ENCODE results near the gene MICALL1.

The MICALL1 gene

DNA sequence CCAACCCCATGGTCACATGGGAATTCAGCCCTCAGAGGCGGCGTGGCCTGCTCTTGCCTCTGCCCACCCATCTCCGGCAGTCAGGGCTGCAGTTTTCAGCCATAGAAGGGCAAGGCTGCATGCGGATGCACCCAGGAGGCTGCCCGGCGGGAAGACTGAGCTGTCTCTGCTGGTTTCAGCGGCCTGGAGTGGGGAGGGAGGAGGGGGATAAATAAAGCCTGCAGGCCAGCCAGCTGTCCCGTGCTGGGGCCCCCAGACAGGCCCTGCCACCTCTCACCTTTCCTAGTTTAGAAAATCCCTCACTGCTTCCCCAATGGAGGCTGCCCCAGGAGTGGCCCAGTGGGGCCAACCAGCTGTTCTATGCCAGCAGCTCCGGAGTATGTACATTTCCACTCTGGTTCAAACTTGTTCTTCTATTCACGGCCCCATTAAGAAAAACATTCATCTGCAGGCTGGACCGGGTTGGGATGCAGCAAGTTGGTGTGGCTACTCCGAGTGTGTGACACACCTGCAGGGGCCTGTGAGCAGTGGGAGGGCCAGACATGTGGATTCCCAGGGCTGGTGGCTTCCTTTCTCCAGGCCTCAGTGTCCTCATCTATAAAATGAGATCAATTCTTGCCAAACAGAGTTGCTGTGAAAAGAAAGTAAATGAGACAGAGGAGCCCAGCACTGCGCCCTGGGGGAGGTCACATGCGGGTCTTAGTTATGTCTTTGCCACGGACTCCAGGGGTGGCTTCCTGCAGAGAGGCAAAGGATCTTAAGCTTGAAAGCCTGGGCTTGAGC is 5.0 kb downstream of the MICALL1 start:
- TF ChIP-seq, protein P1, sequence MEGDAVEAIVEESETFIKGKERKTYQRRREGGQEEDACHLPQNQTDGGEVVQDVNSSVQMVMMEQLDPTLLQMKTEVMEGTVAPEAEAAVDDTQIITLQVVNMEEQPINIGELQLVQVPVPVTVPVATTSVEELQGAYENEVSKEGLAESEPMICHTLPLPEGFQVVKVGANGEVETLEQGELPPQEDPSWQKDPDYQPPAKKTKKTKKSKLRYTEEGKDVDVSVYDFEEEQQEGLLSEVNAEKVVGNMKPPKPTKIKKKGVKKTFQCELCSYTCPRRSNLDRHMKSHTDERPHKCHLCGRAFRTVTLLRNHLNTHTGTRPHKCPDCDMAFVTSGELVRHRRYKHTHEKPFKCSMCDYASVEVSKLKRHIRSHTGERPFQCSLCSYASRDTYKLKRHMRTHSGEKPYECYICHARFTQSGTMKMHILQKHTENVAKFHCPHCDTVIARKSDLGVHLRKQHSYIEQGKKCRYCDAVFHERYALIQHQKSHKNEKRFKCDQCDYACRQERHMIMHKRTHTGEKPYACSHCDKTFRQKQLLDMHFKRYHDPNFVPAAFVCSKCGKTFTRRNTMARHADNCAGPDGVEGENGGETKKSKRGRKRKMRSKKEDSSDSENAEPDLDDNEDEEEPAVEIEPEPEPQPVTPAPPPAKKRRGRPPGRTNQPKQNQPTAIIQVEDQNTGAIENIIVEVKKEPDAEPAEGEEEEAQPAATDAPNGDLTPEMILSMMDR (IDR thresholded peaks at IDR 0.05): no peak

DNA sequence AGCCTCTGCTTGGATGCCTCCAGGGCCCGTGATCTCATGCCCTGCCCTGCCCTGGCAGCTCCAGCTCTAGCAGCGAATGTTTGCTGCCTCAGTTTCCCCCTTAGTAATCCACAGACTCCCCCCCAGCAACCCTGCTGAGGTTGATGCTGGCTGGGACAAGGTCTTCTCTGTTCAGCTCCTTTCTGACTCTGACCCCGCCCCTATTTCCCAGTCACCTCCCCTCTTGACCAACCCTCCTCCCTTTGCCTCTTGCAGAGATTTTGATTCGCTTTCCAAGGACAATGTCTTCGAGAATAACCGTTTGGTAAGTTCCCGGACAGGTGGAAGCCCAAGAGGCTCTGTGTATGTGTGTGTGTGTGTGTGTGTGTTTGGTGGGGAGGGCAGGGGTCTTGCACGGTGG is 5.6 kb downstream of the MICALL1 start:
- TF ChIP-seq, protein P1 (IDR thresholded peaks at IDR 0.05): no peak

DNA sequence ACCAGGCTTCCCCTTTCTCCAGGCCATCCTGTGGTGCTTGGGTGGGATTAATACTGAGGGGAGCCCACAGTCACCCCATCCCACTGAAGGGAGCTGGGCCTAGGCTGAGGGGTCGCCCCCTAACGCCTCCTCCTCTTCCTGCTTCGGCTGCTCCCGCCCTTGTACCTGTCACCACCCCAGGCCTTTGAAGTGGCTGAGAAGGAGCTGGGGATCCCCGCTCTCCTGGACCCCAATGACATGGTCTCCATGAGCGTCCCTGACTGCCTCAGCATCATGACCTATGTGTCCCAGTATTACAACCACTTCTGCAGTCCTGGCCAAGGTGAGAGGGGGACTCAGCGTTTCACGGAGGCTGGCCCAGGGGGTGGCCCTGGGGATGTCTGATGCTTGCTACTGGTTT is 6.1 kb downstream of the MICALL1 start:
- TF ChIP-seq, protein P1 (IDR thresholded peaks at IDR 0.05): no peak

DNA sequence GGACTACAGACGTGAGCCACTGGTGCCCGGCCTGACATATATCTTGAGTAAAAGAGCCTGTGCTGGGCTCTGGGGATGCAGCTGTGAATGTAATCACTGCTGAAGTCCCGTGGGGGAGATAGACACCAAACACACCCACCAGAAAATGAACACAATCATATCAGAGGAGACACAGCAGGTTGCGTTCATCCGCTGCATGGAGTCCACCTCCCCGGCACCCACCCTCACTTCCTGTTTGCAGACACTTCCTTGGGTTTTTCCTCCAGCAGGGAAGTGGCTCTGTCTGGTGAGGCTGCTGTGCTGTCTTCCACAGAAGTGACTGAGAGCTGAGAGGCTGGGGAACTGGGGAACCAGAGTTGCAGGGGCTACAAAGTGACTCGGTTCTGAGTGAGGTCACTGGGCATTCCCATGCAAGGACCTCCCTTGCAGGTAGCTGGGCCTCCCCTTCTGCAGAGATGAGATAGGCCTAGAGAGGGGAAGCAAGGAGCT is 7.2 kb downstream of the MICALL1 start:
- TF ChIP-seq, protein P1 (IDR thresholded peaks at IDR 0.05): no peak

DNA sequence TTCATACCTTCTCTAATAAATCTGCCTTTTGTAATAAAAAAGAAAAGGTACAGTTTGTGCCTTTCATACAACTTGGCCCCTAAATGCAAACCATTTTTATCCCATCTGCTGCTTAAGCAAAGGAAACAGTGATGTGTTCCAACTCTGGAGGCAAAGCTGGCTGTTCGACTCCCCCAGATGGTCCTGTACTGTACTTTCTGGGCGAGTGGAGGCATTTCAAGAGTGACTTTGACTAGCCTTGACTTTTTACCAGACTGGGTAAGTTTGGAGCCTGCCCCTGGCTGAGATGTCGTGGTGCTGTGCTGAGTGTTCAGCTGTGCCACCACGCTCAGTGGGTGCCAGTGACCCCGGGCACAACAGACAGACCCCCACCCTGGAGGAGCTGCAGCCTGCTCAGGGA is 10.2 kb downstream of the MICALL1 start:
- TF ChIP-seq, protein P1 (IDR thresholded peaks at IDR 0.05): no peak

DNA sequence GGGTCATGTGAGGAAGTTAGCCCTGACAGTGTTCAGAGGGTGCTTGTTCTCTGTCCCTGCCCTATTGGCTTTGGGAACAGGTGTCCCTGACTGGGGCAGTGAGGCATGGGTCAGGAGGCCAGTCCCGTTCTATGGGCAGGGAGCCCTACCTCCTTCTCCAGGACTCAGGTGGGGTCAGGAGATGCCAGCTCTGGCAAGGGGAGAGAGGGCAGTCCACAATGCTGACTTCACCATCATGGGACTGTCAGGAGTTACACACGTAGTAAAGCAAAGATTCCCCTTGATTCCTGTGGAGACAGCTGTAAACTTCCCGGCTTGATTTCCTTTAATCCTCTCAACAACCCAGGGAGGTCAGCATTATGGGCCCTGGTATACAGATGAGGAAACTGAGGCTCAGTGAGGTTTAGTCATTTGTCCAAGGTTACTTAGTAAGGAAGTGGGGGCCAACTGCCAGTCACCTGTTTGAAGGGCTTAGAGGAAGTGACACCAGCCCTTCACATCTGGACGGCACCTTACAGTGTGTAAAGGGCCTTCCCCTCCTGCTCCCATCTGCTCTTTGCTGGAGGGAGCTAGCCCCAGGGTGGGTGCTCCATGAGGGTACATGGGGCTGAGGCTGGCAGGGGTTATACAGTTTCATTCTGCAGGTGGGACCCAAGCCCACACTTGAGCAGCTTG is 11.9 kb downstream of the MICALL1 start:
- TF ChIP-seq, protein P1 (IDR thresholded peaks at IDR 0.05): no peak

DNA sequence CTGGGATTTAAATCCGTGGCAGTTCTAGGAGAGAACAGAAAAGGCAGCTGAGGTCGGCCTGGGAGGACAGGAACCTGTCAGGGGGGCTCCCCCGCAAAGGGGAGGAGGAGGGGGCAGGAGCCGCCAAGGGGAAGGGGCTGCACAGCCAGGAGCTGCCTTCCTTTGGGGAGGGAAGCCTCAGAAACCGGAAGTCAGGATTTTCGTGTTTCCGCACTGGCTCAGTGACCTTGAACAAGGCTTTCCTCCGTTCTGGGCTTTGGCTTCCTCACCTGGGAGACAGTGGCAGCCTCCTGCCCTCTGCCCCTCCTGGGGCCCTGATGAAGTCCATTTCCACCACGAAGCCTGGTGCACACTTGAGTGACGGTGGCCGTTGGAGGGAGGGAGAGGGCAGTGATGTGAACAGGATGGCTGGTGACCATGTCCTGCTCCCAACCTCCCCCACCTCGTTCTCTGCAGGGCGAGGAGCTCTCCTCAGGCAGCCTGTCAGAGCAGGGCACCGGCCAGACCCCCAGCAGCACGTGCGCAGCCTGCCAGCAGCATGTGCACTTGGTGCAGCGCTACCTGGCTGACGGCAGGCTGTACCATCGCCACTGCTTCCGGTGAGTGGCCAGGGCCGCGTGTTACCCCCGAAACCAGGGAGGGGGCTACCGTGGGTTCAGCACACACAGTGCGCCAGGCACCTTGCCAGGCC is 12.6 kb downstream of the MICALL1 start:
- TF ChIP-seq, protein P1 (IDR thresholded peaks at IDR 0.05): no peak

Data from LNCAP (cell line).